Panc1 (cell line): Measurements from ENCODE around the gene BRIX1. TPM values are rescaled to one million over a fixed set of nuclear protein-coding genes. Genes with fewer than 3 reads are reported as not detected.

ENCODE experiments used
- ATAC-seq: fragments of 200-7000 bp; cut with Tn5 transposase; 2 replicates; pipeline ENCODE4 v1.9.1; 2020; ENCODE audit warnings: mild to moderate bottlenecking, moderate library complexity
- BruUV-seq: library from RNA; stranded (reverse); fragments of 400-500 nt; replicated peaks from 2 replicates; lab custom pipeline; 2021; lab: Mats Ljungman, UMichigan
- CTCF ChIA-PET: fragments of 300-600 bp; sonication (Branson Sonifier 250); formaldehyde crosslinking; loops from one replicate; lab custom pipeline; 2022; ENCODE audit warnings: antibody characterized with exemption; lab: Charles Lee
- POLR2A ChIA-PET: fragments of 300-600 bp; sonication (Branson Sonifier 250); formaldehyde crosslinking; loops from one replicate; lab custom pipeline; 2022; ENCODE audit warnings: antibody characterized with exemption; lab: Charles Lee
- DNase-seq: peaks from one replicate; pipeline ENCODE4 v3.0.0-alpha.2; 2010; ENCODE audit warnings: low read depth, low spot score
- H3K27ac ChIP-seq: 2 replicates; pipeline ENCODE4 v1.5.1; 2011; ENCODE audit warnings: mild to moderate bottlenecking, low read length, inconsistent platforms
- H3K27me3 ChIP-seq: fragments of 200-500 bp; sonication (Bioruptor generic); 2 replicates; pipeline ENCODE4 v1.6.0; 2014; ENCODE audit warnings: low read length, inconsistent platforms; ENCODE audit not compliant: control insufficient read depth, insufficient read depth
- H3K36me3 ChIP-seq: fragments of 200-500 bp; sonication (Bioruptor generic); 2 replicates; pipeline ENCODE4 v1.5.1; 2014; ENCODE audit warnings: inconsistent platforms, mild to moderate bottlenecking, low read length, moderate library complexity; ENCODE audit not compliant: control insufficient read depth, insufficient read depth
- H3K4me1 ChIP-seq: 2 replicates; pipeline ENCODE4 v1.5.1; 2011; ENCODE audit warnings: inconsistent platforms, mild to moderate bottlenecking, low read length, moderate library complexity; ENCODE audit not compliant: control insufficient read depth, insufficient read depth
- H3K4me3 ChIP-seq, 2 experiments: 2 replicates each; pipeline ENCODE4 v1.5.1; 2011 to 2012; ENCODE audit warnings: low read depth in 2 of 2, low read length in 2 of 2, mild to moderate bottlenecking in 2 of 2, inconsistent platforms in 1 of 2, moderate library complexity in 1 of 2
- H3K9me3 ChIP-seq: fragments of 200-500 bp; sonication (Bioruptor generic); 2 replicates; pipeline ENCODE4 v1.5.1; 2014; ENCODE audit warnings: low read depth, mild to moderate bottlenecking, inconsistent platforms, low read length, moderate library complexity; ENCODE audit not compliant: control insufficient read depth, insufficient read depth
- CTCF ChIP-seq: fragments of 450-650 bp; IDR thresholded peaks from 2 replicates; pipeline ENCODE4 v1.5.1; 2017; ENCODE audit warnings: mild to moderate bottlenecking
- POLR2AphosphoS5 ChIP-seq: IDR thresholded peaks from 2 replicates; pipeline ENCODE4 v1.6.1; 2012; ENCODE audit warnings: mild to moderate bottlenecking, low read depth, low read length, moderate library complexity
- SIN3A ChIP-seq: IDR thresholded peaks from 2 replicates; pipeline ENCODE4 v1.6.1; 2012; ENCODE audit warnings: low read depth, mild to moderate bottlenecking, low read length, moderate library complexity, borderline replicate concordance; ENCODE audit not compliant: insufficient read depth
- TCF7L2 ChIP-seq: IDR thresholded peaks from 2 replicates; pipeline ENCODE4 v1.6.1; 2011; ENCODE audit warnings: mild to moderate bottlenecking, low read depth, low read length, inconsistent platforms
- in situ Hi-C: cut with HindIII; loops from 2 replicates; pipeline ENCODE4 v1.10.0; 2016; ENCODE audit warnings: low sequenced_read_pairs, low pct_unique_long_range_greater_than_20kb
- intact Hi-C: fragments of 100-400 bp; cut with micrococcal nuclease; formaldehyde crosslinking; loops from one replicate; pipeline ENCODE4 v1.10.0; 2022; ENCODE audit not compliant: unreplicated experiment
- total RNA-seq: library from RNA; stranded (reverse); gene quantifications from one replicate; pipeline ENCODE4 v1.2.1, GENCODE V29; 2021; ENCODE audit not compliant: unreplicated experiment
- TF ChIP-seq, protein P1 (sequence below), 2 experiments: IDR thresholded peaks; 2 replicates each; pipeline ENCODE4 v1.6.1; 2011 to 2012; ENCODE audit warnings: low read depth in 2 of 2, control low read depth in 1 of 2, low read length in 1 of 2, mild to moderate bottlenecking in 1 of 2, moderate library complexity in 1 of 2; ENCODE audit not compliant: insufficient read depth in 1 of 2

Gene BRIX1
- total RNA-seq, 1 experiment from 2014 or later: 46.6 TPM

DNA sequence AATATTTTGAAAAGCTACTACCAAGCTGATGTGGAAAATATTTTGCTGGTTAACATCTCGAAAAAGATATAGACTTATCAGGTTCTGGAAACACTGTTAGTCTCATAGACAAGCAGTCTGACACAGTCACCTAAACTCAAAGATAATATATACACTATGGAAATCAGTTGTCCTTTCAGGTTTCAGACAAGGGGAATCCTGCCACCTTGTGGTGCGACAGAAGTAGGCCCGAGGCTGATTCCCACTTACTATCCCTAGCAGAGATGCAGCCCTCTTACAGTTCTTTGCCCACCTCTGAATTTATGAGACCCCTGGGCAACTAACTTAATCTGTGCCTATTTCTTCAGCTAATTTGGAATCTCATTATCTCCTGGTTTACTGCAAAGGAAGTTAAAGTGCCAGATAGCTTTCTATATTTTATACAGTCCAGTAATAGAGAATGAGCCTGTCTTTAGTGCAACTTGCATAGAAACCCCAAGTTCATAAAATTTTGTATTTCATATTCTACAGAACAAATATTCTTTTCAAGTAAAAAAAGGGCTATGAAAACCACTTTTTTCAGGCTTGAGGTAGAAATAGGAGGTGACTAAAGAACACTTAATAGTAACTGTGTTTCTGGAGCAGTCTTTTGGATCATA lies 17.1 kb upstream of the BRIX1 start:
- POLR2A ChIA-PET: no interaction called here
- no peak overlapping the region for H3K4me3 ChIP-seq
- no peaks in the 10 kb centered on the region for H3K27me3 ChIP-seq
- H3K36me3 ChIP-seq: no peaks in the 10 kb centered on the region
- CTCF ChIA-PET: interaction anchor here (0.8 kb wide), 1 partner anchor 375 kb away, joined by 3 read pairs; no protein-coding TSS in a partner anchor
- BruUV-seq: no TSS peak
- peak; percentile 94 for ATAC-seq
- in situ Hi-C loops (no loop called here), intact Hi-C loops (loop anchor here (1.0 to 10.0 kb wide), 3 partner anchors 244 to 412 kb away; partner anchors contain the start of gene RAI14)
- no peaks in the 10 kb centered on the region for H3K4me1 ChIP-seq
- H3K9me3 ChIP-seq: no peaks in the 10 kb centered on the region
- TF ChIP-seq CTCF (peak; percentile 87), TCF7L2 (no peak), SIN3A (no peak), POLR2AphosphoS5 (no peak)
- TF ChIP-seq, protein P1, sequence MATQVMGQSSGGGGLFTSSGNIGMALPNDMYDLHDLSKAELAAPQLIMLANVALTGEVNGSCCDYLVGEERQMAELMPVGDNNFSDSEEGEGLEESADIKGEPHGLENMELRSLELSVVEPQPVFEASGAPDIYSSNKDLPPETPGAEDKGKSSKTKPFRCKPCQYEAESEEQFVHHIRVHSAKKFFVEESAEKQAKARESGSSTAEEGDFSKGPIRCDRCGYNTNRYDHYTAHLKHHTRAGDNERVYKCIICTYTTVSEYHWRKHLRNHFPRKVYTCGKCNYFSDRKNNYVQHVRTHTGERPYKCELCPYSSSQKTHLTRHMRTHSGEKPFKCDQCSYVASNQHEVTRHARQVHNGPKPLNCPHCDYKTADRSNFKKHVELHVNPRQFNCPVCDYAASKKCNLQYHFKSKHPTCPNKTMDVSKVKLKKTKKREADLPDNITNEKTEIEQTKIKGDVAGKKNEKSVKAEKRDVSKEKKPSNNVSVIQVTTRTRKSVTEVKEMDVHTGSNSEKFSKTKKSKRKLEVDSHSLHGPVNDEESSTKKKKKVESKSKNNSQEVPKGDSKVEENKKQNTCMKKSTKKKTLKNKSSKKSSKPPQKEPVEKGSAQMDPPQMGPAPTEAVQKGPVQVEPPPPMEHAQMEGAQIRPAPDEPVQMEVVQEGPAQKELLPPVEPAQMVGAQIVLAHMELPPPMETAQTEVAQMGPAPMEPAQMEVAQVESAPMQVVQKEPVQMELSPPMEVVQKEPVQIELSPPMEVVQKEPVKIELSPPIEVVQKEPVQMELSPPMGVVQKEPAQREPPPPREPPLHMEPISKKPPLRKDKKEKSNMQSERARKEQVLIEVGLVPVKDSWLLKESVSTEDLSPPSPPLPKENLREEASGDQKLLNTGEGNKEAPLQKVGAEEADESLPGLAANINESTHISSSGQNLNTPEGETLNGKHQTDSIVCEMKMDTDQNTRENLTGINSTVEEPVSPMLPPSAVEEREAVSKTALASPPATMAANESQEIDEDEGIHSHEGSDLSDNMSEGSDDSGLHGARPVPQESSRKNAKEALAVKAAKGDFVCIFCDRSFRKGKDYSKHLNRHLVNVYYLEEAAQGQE (IDR thresholded peaks at IDR 0.05; ENCODE audit: insufficient read depth in 1 of 2, low read depth in 2 of 2, low read length in 1 of 2): no peak
- H3K27ac ChIP-seq: no peak overlapping the region
- DNase-seq: peak; percentile 55

DNA sequence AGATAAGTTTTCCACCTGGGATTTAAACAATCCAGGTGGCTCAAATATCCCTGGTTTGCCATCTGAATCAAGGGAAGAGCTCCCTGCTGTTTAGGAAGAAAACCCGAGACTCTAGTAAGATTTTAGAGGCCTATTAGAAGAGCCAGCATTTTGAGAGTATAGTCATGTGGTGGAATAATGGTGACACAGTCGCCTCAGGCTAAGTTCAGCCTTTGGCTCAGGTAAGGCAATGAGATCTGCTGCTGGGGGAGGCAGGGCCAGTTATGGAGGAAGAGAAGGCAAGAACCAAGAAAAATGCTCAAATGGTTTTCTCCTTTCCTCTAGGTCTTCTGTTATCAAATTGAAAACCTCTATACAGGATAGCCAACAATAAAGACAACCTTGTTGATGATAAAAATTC lies 16.4 kb upstream of the BRIX1 start:
- Histone ChIP-seq H3K4me1 (no peaks in the 10 kb centered on the region), H3K27ac (no peak overlapping the region), H3K9me3 (no peaks in the 10 kb centered on the region), H3K36me3 (no peaks in the 10 kb centered on the region), H3K4me3 (no peak overlapping the region), H3K27me3 (no peaks in the 10 kb centered on the region)
- intact Hi-C loops (loop anchor here (10.0 kb wide), 1 partner anchor 244 kb away; the partner anchor contains the start of gene RAI14), in situ Hi-C loops (no loop called here)
- BruUV-seq: no TSS peak
- no peak for DNase-seq
- ChIA-PET CTCF (no interaction called here), POLR2A (no interaction called here)
- TF ChIP-seq, protein P1 (IDR thresholded peaks at IDR 0.05; ENCODE audit: insufficient read depth in 1 of 2, low read depth in 2 of 2, low read length in 1 of 2): no peak
- TF ChIP-seq TCF7L2 (no peak), CTCF (no peak), SIN3A (no peak), POLR2AphosphoS5 (no peak)
- no peak for ATAC-seq
